ENCODE results near the gene DNAJC21.
A peak's percentile ranks its signal among the peaks of the same experiment; 100 is the strongest.

Gene DNAJC21

GRCh38 chr5:34986965-34987364 is 57.6 kb downstream of the DNAJC21 start:
- no peak for DNase-seq

GRCh38 chr5:34991486-34992238 is 62.3 kb downstream of the DNAJC21 start:
- DNase-seq: no peak

GRCh38 chr5:34993951-34994350 is 64.6 kb downstream of the DNAJC21 start:
- DNase-seq: no peak

- DNase-seq: no peak
These were observed 66.9 kb downstream of the DNAJC21 start for GRCh38 chr5:34996261-34996660.

- no peak for DNase-seq
These were observed 68.9 kb downstream of the DNAJC21 start for GRCh38 chr5:34998058-34998789.

GRCh38 chr5:35001842-35002241 is 72.5 kb downstream of the DNAJC21 start:
- DNase-seq: no peak

- no peak for DNase-seq
These were observed 73.1 kb downstream of the DNAJC21 start for GRCh38 chr5:35002459-35002858.

- DNase-seq: peak; percentile 71
These were observed 73.9 kb downstream of the DNAJC21 start for GRCh38 chr5:35003018-35003957.

- no peak for DNase-seq
These were observed 74.8 kb downstream of the DNAJC21 start for GRCh38 chr5:35004200-35004599.

GRCh38 chr5:35004771-35005170 is 75.4 kb downstream of the DNAJC21 start:
- no peak for DNase-seq
